ENCODE measurements around the gene AMPD3. TPM values are rescaled to one million over a fixed set of nuclear protein-coding genes. Genes with fewer than 3 reads are reported as not detected.
A peak's percentile ranks its signal among the peaks of the same experiment; 100 is the strongest.

The AMPD3 gene
- total RNA-seq, 2 donors from 2014 or later, result 30.6 to 179 TPM

DNA sequence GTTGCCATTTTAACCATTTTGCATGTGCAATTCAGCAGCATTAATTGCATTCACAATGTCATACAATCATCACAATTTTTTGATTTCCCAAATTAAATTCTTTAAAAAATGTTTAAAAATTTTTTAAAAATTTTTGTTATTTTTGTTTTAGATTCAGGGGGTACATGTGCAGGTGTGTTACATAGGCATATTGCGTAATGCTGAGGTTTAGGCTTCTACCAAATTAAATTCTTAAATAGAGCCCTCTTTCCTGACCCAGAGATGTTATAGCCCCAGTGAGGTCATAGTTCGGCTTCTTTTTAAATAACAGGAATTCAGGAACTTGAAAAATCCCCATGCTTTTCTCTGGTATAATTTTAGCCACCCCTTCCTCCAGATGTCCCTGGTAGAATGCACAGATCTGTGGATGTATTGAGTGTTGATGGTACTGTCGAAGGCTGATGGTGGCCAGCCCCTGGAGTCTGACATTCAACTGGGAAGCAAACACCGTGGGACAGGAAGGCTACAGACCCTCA is 11.3 kb upstream of the AMPD3 start:
- no peak overlapping the region for H3K4me3 Mint-ChIP-seq
- no peaks in the 10 kb centered on the region for H3K9me3 Mint-ChIP-seq
- no peak for ATAC-seq (replicated peaks)
- H3K36me3 Mint-ChIP-seq (ENCODE audit: low read depth), result peaks cover 5% of the 10 kb centered on the region
- H3K4me1 Mint-ChIP-seq, result peaks cover 16% of the 10 kb centered on the region
- no peak overlapping the region for H3K27ac Mint-ChIP-seq
- no peaks in the 10 kb centered on the region for H3K27me3 Mint-ChIP-seq

DNA sequence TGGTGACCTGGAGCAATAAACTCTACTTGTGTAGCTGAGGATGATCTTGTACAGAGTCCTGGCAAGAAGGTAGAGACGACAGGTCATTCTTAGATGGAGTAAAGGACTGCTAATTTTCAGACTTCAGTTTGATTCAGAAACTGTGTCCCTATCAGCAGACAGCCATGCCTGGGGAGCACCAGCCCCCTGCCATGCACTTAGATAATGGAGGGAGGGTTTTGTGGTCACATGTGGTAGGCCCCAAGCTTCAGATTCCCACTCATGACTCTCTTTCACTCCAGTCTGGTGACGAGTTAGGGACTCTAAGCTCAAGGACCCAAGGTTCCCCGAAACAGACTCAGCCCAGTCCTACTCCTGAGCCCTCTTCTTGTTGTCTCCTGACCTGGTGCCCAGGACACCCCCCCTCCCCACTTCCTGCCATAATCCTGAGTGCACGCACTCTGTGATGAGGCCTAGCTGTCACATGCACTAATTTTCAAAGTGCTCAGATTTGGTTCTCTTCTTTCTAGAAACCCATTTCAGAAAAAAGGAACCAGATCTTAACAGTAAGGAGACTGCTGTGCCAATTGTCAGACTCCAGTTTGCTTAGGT is 10.2 kb upstream of the AMPD3 start:
- peak overlapping the region; percentile 18 for H3K27ac Mint-ChIP-seq
- H3K4me1 Mint-ChIP-seq, result peaks cover 22% of the 10 kb centered on the region
- peak; percentile 37 for ATAC-seq (replicated peaks)
- H3K27me3 Mint-ChIP-seq, result no peaks in the 10 kb centered on the region
- H3K4me3 Mint-ChIP-seq, result no peak overlapping the region
- peaks cover 8% of the 10 kb centered on the region for H3K36me3 Mint-ChIP-seq (ENCODE audit: low read depth)
- H3K9me3 Mint-ChIP-seq, result no peaks in the 10 kb centered on the region

DNA sequence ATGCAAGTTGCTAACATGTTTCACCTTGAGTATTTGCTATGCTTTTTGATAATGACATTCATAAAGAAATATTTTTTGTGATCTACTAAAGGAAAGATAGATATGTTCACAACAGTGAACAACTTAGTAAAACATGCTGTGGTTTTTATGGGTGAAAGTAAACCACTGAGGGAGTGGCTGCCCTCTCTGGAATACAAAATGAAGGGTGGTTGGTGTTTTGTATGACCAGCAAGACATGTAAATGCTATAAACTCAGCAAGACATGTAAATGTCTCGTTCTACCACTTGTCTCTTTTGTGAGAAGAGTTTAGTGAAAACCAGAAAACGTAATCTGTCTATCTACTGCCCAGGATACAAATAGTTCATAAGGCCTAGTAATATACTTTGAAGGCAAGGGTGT is 7.6 kb upstream of the AMPD3 start:
- H3K9me3 Mint-ChIP-seq, result no peaks in the 10 kb centered on the region
- H3K4me1 Mint-ChIP-seq, result peaks cover 17% of the 10 kb centered on the region
- ATAC-seq (replicated peaks), result no peak
- no peak overlapping the region for H3K27ac Mint-ChIP-seq
- H3K4me3 Mint-ChIP-seq, result no peak overlapping the region
- H3K27me3 Mint-ChIP-seq, result no peaks in the 10 kb centered on the region
- H3K36me3 Mint-ChIP-seq (ENCODE audit: low read depth), result peaks cover 14% of the 10 kb centered on the region

DNA sequence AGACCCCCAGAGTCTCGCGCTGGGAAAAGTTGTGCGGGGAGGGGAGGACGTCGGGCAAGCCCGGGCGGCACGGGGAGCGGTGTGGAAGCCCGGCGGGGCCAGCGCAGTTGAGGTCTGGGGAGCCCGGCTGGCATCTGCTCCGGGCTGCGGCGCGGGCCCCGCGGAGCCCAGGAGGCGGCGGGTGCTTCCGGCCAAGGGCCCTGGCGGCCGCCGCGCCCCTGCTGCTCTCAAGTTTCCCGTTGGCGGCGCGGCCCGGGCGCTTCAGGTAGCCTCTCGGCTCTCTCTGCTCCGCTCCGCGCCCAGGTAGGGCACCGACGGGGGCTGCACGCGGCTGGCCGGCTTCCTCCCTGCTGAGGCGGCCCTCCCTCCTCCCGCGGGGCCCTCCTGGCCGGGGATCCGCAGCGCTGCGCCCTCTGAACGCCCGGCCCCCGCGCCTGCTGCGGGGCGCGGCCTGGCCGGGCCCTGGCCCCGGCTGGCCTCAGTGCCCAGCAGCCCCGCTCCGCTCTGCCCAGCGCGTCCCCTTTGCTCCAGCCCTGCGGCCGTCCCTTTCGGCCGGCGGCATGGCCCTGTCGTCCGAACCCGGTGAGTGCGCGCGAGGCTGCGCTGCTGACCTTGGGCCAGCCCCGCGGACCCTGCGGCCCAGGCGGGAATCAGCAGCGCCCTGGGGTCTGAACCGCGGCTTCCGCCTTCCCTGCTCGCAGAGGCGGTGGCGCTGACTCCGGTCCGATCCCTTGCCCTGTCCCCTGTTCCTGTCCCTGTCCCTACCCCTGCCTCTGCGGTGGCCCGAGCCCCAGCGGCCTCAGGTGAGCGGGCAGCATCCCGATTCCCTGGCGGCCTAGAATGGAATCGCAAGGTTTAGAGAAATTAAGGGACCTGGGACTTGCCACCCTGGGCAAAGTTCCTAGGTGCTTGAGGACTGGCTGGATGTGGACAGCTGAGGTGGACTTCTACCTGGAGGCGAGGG is 4.3 kb upstream of the AMPD3 start:
- Mint-ChIP-seq H3K27me3 (no peaks in the 10 kb centered on the region), H3K27ac (peak overlapping the region; percentile 98), H3K4me1 (peaks cover 31% of the 10 kb centered on the region), H3K4me3 (peak overlapping the region; percentile 94), H3K9me3 (no peaks in the 10 kb centered on the region), H3K36me3 (ENCODE audit: low read depth) (peaks cover 24% of the 10 kb centered on the region)
- peak; percentile 23 for ATAC-seq (replicated peaks)

DNA sequence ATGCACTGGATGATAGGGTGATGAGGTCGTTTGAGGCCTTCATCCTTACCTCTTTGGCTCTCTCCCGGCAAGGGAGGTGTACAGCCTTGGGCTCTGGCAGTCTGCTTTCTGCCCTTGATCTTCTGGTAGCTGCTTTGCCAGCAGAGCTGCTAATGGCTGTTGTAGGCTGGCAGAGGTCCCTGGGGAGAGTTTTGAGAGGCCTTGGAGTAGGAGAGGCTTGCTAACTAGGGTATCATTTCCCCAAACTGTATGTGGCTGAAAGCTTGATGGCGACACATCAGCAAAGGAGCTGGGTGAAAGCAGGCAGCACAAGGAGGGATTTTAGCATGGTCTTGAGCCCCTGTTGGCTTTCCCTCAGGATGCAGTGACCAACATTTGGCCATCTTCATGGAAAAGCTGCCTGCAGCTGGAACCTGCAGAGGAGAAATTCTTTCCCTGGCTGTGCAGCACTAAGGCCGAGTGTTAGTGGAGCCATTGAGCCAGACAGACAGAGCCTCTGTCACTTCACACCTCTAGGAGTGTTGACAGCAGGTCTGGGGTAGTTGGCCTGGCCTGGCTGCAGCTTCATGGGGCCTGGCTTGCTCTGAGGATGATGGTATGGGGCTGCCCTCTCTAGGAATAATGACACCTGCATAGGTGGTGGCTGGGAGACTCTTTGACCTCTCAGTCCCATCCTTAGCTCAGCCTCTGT is 3.5 kb upstream of the AMPD3 start:
- Mint-ChIP-seq H3K27ac (peak overlapping the region; percentile 86), H3K4me3 (peak overlapping the region; percentile 86), H3K9me3 (no peaks in the 10 kb centered on the region), H3K27me3 (no peaks in the 10 kb centered on the region), H3K36me3 (ENCODE audit: low read depth) (peaks cover 32% of the 10 kb centered on the region), H3K4me1 (peaks cover 31% of the 10 kb centered on the region)
- no peak for ATAC-seq (replicated peaks)

DNA sequence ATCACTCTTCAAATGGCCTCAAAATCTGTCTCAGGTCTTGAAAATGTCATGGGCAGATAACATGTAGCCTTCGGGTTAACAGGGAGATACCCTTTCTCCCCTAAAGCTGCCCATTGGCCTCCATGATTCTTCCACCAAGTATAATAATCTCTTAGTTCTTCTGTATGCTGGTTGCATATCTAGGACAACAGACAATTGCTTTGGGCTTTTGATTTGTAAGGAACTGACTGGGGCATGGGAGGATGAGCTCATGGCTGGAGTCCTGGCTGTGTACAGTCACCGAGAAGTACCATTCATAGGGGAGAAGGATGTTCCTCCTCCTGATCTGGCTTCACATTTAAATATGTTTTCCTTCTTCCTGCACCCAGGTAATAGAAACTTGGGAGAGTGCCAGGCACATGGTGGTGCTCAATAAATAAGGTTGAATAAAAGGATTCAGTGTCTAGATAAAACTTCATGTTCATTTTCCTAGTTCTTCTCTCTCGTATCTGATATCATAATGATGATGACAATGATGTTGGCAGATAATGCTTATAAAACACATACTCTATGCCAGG is 2.8 kb upstream of the AMPD3 start:
- H3K4me3 Mint-ChIP-seq, result peak overlapping the region; percentile 86
- H3K4me1 Mint-ChIP-seq, result peaks cover 34% of the 10 kb centered on the region
- no peaks in the 10 kb centered on the region for H3K27me3 Mint-ChIP-seq
- no peaks in the 10 kb centered on the region for H3K9me3 Mint-ChIP-seq
- no peak for ATAC-seq (replicated peaks)
- peaks cover 40% of the 10 kb centered on the region for H3K36me3 Mint-ChIP-seq (ENCODE audit: low read depth)
- H3K27ac Mint-ChIP-seq, result peak overlapping the region; percentile 23

DNA sequence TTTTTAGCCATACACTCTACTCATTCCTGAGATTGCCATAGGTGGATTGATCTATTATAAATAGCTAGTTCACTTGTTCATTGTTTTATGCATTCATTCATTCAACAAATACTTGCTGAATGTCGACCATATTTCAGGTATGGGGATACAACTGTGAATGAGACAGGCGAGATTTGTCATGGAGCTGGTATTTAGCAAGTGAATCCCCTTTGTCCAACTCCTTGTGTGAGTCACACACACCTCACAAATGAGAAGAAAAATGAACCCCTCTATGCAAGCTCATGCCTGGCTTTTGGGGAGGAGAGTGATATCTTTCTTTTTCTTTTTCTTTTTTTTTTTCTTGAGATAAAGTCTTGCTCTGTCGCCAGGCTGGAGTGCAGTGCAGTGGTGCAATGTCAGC is 1.8 kb upstream of the AMPD3 start:
- Mint-ChIP-seq H3K27me3 (no peaks in the 10 kb centered on the region), H3K9me3 (no peaks in the 10 kb centered on the region), H3K4me1 (peaks cover 36% of the 10 kb centered on the region), H3K4me3 (peak overlapping the region; percentile 86), H3K27ac (peak overlapping the region; percentile 87), H3K36me3 (ENCODE audit: low read depth) (peaks cover 49% of the 10 kb centered on the region)
- no peak for ATAC-seq (replicated peaks)

DNA sequence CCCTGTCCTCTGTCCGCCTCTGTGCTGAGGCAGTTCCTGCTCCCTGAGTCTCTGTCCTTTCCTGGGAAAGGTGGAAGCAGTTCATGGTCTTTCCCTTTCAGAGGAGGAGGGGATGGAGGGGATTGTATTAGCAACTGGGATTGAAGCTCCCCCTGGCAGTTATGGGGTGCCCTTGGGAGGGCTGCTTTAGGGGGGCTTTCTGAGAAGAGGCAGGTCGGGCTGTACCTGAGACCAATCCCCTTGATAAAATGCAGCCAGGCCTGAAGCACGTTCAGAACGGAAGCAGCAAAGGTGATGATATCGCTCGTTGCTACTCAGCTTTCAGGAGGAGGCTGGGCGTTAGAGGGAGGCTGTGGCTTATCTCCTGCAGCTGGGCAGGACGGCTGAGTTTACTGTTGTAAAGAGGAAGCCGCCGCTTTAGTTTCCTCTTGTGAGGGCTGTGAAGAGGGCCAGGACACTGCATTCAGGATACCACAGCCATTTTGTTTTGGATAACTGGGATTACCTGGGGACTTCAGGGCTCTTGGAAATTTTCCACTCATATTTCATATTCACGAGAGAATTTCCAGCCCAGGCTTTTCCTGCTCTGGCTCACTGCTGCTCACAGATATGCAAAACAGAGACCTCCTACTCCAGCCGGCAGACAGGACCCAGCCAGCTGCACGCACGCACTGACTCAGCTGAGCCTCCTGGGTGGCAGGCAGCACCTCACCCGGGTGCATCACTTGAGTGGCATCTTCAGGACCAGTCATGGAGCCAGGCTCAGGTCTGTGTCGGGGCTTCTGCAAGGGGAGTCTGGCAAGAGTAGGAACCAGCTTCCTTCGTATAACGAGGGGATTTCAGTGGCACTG is 798 bp downstream of the AMPD3 start:
- H3K4me3 Mint-ChIP-seq, result peak overlapping the region; percentile 86
- H3K27ac Mint-ChIP-seq, result peak overlapping the region; percentile 87
- ATAC-seq (replicated peaks), result peak; percentile 74
- peaks cover 42% of the 10 kb centered on the region for H3K4me1 Mint-ChIP-seq
- no peaks in the 10 kb centered on the region for H3K9me3 Mint-ChIP-seq
- H3K36me3 Mint-ChIP-seq (ENCODE audit: low read depth), result peaks cover 64% of the 10 kb centered on the region
- no peaks in the 10 kb centered on the region for H3K27me3 Mint-ChIP-seq

DNA sequence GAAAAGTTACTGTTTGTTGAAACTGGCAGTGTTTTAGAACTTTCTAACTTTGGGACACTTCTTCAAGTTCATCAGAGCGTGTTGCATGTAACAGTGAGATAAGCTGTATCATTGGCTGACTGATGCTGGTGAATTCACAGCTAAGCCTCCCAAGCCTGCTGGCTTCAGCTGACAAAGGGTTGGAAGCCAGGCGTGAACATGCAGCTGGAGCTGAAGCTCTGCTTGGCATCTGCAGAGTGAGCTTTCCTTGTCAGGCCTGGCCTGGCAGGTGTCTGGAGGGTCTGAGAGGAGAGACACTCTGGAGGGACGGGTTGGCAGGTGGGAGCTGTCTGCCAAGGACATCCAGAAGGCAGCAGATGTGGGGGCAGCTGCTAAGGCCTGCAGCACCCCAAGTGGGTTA is 1.5 kb downstream of the AMPD3 start:
- no peaks in the 10 kb centered on the region for H3K27me3 Mint-ChIP-seq
- peaks cover 67% of the 10 kb centered on the region for H3K36me3 Mint-ChIP-seq (ENCODE audit: low read depth)
- H3K4me3 Mint-ChIP-seq, result peak overlapping the region; percentile 86
- H3K27ac Mint-ChIP-seq, result peak overlapping the region; percentile 87
- H3K4me1 Mint-ChIP-seq, result peaks cover 43% of the 10 kb centered on the region
- H3K9me3 Mint-ChIP-seq, result no peaks in the 10 kb centered on the region
- ATAC-seq (replicated peaks), result no peak

DNA sequence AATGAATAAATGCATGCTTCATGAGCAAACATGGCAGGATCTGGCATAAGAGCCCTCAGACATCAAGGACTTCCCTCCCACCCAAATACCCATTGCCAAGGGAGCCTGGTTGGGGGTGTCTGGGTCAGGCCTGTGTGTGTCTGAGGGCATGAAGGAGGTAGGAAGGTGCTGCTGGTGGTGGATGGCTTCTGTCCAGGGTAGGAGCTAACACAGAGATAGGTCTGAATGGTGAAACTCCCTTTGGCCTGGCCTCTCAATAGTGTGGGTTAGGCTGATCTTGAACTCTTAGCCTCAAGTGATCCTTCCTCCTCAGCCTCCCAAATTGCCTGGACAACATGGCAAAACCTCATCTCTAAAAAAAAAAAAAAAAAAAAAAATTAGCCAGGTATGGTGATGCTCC is 2.8 kb downstream of the AMPD3 start:
- Mint-ChIP-seq H3K27me3 (no peaks in the 10 kb centered on the region), H3K36me3 (ENCODE audit: low read depth) (peaks cover 79% of the 10 kb centered on the region), H3K4me3 (peak overlapping the region; percentile 86), H3K9me3 (no peaks in the 10 kb centered on the region), H3K27ac (peak overlapping the region; percentile 87), H3K4me1 (peaks cover 49% of the 10 kb centered on the region)
- no peak for ATAC-seq (replicated peaks)

DNA sequence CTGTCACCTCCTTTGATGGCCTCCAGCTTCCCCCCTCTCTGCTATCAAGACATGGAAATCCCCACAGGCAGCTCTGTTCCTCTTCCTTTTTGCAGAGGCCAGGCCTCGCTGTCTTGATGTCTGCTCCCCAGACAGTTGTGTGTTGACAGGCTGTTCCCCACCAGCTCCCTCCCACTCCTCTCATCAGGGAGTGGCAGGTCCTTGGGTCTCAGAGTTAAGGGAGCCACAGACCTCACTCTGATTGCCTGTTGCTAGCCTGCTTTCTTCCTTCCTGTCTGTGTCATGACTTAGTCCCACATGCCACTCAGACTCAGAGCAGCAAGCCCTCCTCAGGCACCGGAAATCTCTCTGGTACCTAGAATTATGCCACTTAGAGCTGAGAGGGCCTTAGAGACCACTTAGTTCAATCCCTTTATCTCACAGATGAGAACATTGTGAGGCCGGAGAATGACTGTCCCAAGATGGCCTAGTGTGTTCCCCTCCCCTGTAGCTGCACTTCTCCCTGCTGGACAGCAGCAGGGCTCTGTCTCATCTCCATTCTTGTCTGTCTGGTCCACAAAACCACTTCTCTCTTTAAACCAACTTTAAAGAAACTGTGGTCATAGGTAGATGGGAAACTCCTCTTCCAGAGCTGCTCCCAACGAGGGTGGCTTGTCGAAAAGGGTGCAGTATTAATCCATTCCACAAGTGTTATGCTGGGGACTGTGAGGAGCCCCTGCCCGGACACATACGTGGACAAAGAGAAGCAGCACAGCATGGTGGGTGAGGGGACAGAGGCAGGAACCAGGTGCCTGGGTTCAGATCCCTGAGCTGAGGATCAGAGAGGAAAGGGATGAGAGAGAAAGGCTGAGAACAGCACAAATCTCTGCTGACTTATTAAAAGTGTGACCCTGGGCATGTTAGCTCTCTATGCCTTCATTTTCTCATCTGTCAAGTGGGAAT is 4.2 kb downstream of the AMPD3 start:
- H3K27ac Mint-ChIP-seq, result peak overlapping the region; percentile 88
- peak overlapping the region; percentile 86 for H3K4me3 Mint-ChIP-seq
- H3K9me3 Mint-ChIP-seq, result no peaks in the 10 kb centered on the region
- peaks cover 44% of the 10 kb centered on the region for H3K4me1 Mint-ChIP-seq
- peak; percentile 51 for ATAC-seq (replicated peaks)
- H3K27me3 Mint-ChIP-seq, result no peaks in the 10 kb centered on the region
- H3K36me3 Mint-ChIP-seq (ENCODE audit: low read depth), result peaks cover 93% of the 10 kb centered on the region

DNA sequence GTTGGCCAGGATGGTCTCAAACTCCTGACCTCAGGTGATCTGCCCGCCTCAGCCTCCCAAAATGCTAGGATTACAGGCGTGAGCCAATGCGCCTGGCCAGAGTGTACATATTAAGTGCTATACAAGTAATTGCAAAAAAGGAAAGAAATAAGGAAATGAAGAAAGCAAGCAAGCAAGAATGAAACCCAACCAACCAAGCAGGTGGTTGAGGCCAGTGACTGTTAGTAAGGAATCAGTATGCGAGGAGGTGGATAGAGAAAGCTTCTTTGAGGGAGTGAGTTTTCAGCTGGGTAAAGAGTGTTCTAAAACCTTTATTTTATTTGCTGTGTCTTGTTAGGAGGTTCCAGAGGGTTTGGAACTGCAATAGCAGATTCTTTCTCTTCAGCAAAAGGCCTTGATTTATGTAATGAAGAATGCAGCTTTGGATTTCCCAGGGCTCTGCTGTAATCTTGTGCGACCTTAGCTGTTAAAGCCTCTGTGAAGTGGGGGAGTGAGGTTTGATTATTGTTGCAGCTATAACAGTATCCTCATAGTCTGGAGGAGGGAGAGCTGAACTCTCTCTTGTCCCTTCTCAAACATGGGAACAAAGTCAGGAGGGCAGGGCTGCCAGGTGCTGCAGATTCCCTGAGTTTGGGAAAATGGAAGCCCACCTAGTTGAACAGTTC is 5.7 kb downstream of the AMPD3 start:
- H3K27ac Mint-ChIP-seq, result peak overlapping the region; percentile 43
- peaks cover 97% of the 10 kb centered on the region for H3K36me3 Mint-ChIP-seq (ENCODE audit: low read depth)
- peaks cover 36% of the 10 kb centered on the region for H3K4me1 Mint-ChIP-seq
- H3K4me3 Mint-ChIP-seq, result peak overlapping the region; percentile 44
- H3K9me3 Mint-ChIP-seq, result no peaks in the 10 kb centered on the region
- ATAC-seq (replicated peaks), result no peak
- no peaks in the 10 kb centered on the region for H3K27me3 Mint-ChIP-seq
